GM12873 (cell line): Measurements from ENCODE around the gene VPS37B.

Experiments used
- TF ChIP-seq, protein P1 (sequence below): IDR thresholded peaks from 2 replicates; pipeline ENCODE4 v1.5.1; 2012; ENCODE audit warnings: low read depth, mild to moderate bottlenecking, moderate library complexity, low read length, control low read depth; ENCODE audit not compliant: insufficient read depth; ENCODE audit errors: missing control alignments

The VPS37B gene

DNA sequence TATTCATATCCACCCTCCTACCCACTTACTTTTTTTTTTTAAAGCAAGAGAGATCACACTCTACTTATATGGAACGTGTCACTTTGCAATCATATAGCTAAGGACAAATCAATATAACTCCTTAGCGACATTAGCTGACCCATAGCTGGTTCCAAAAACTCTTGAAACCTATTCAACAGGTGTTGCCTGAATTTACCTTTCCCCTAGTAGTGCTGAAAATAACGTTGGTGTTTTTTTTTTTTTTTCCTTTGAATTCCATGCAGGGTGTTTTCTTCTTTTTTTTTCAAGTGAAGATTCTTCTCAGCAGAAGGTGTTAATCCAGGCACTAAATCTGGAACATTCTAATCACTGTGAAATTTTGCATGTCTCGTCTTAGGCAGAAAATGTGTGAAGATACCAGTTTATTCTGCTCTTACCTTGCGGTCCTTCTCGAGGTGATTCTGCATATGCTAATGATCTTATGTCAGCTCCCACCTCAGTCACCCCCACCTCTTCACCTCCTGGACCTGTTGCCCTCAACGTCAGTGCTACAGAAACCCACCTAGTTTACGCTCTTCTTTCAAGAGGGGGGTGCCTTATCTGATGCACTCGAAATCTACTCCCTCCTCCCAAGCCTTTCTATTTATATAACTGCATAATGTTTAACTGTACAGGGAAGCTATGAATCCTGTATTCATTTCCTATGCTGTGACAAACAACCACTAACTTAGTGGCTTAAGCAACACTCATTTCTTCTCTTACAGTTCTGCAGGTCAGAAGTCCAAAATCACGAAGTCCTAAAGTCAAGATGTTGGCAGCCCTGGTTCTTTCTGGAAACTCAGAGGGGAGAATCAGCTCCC lies 7.1 kb upstream of the VPS37B start:
- TF ChIP-seq, protein P1, sequence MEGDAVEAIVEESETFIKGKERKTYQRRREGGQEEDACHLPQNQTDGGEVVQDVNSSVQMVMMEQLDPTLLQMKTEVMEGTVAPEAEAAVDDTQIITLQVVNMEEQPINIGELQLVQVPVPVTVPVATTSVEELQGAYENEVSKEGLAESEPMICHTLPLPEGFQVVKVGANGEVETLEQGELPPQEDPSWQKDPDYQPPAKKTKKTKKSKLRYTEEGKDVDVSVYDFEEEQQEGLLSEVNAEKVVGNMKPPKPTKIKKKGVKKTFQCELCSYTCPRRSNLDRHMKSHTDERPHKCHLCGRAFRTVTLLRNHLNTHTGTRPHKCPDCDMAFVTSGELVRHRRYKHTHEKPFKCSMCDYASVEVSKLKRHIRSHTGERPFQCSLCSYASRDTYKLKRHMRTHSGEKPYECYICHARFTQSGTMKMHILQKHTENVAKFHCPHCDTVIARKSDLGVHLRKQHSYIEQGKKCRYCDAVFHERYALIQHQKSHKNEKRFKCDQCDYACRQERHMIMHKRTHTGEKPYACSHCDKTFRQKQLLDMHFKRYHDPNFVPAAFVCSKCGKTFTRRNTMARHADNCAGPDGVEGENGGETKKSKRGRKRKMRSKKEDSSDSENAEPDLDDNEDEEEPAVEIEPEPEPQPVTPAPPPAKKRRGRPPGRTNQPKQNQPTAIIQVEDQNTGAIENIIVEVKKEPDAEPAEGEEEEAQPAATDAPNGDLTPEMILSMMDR: no peak

DNA sequence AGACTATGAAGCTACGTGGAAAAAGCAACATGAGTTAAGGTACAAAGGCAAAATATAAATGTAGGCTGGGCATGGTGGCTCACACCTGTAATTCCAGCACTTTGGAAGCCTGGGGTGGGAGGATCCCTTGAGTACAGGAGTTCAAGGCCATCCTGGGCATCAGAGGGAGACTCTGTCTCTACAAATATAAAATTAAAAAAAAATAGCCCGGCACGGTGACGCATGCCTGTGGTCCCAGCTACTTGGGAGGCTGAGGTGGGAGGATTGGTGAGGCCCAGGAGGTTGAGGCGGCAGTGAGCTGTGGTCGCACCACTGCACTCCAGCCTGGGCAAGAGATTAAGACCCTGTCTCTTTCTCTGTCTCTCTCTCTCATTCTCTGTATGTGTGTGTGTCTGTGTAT lies 4.0 kb upstream of the VPS37B start:
- TF ChIP-seq, protein P1: no peak

DNA sequence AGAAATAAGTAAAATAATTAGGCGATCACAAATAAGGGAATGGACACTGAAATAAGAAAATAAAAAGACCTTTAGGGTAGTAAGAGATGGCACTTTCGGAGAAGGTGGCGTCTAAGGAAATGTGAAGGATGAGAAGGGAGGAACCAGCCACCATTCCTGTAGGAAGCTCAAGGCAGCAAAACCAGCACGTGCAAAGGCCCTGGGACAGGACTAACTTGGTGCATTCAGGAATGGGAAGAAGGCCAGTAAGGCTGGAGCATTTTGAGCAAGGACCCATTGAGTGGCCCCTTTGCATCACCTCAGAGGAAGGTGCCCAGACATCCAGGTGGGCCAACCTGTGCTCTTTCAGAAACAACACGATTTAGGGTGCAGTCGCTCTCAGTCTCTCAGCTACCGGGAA lies 738 bp upstream of the VPS37B start:
- TF ChIP-seq, protein P1: no peak

DNA sequence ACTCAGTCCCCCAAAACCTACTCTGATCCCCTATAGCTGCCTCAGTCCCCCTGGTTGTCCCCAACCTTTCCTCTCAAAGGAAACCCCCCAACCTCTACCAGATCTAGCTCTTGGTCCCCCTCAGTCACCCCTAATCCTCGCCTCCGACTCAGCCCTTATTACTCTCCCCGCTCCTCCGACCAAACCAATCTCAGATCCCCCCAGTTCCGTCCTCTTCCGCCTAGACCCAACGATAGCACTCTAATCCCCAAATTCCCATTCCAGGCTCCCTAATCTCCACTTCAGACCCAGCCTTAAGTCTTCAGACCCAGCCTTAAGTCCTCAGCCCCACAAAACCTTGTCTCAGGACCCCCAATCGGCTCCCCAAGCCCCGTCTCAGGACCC lies 612 bp downstream of the VPS37B start:
- TF ChIP-seq, protein P1: no peak

DNA sequence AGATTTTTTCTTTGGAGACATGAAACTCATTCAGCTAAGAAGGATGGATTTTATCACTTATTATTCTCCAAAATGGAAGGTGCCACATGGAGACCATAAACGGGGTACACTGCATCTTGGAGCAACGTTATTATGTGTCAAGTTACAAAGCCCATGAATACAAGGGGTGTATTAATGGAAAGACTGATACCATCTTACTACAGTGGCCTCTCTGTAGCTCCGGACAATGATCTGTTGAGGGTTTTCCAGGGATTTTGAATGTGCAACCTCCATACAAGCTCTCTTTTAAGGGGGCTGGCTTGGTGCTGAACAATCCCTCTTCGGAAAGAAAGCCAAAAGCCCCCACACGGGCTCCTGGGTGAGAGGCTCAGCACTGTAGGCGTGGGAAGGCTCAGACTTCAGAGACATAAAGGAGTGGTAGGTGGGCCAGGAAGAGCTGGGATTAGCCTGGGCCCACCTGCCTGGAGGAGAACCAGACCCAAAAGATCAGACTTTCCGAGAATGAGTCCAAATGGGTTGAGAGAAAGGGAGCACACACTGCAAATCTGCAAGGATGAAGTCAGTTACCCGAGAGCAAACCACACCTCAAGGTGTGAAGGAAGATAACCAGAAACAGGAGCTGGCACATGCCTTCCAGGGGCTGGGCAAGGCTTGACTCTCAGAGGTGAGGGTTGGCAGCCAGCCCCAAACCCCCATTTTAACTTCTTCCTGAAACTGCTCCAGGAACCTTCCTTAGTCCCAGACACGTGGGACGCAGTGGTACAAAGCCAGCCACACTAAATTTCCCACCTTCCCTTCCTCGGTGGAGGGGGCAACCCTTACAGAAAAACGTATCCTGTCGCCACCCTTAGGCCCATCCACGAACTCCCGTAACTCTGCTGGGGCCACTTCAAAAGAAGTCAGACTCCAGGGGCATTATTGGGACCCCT lies 1.5 kb downstream of the VPS37B start:
- TF ChIP-seq, protein P1: no peak

DNA sequence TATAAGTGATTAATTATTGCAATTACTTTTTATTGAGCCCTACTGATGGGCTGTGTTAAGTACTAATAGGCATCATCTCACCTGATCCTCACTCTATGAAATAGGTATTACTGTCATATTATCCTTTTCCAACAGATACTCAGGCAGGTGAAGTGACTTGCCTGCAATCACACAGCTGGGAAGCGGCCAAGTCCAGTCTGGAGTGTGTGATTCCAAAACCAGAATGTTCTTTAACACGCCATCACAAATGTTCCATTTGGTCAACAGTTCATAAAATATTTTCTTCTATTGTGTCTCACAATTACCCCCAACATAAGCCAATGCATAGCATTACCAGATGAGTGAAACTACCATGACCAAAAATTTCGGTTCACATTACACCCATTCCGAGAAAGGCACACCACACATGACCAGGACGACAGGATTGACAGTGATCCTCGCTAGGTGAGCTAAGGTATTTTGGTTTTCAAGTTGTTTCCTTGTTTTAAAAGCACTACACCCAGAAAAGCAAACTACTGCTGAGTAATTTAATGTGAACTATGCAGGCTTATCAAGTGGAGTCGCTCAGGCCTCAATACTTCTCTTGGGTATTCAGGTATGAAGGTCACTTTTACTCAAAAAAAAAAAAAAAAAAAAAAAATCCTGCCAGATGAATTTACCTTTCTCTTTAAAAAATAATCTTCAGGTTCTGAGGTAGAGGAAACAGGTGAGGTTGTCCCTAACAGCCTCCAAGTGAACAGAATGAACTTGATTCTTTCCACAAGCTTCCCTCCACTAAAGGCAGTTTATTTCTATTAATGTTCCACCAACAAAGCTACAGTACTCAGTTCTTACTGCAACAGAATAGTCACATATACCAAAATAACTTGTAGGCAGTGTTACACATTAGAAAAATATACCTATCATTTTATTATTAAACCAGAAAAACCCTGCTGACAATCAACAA lies 2.4 kb downstream of the VPS37B start:
- TF ChIP-seq, protein P1: no peak
